IMR-90 (cell line): Measurements from ENCODE around the gene GNAI2. TPM values are rescaled to one million over a fixed set of nuclear protein-coding genes. Genes with fewer than 3 reads are reported as not detected.
"Not testable (repeated sequence)": the region's sequence is repeated elsewhere in the genome, so short reads cannot be mapped to it uniquely, and the experiment has no call there.

Source experiments
- ATAC-seq: fragments of 200-7000 bp; cut with Tn5 transposase; 2 replicates; pipeline ENCODE4 v1.9.1; 2020; ENCODE audit warnings: low read depth, mild to moderate bottlenecking, moderate library complexity
- BruUV-seq: library from RNA; stranded (reverse); fragments of 400-500 nt; replicated peaks from 2 replicates; lab custom pipeline; 2021; lab: Mats Ljungman, UMichigan
- CTCF ChIA-PET: fragments of 300-600 bp; formaldehyde crosslinking; extraction: SDS; loops from one replicate; lab custom pipeline; 2021; ENCODE audit warnings: antibody characterized with exemption; lab: Yijun Ruan, JAX
- POLR2A ChIA-PET: fragments of 300-600 bp; sonication (Branson Sonifier 250); formaldehyde crosslinking; loops from one replicate; lab custom pipeline; 2022; ENCODE audit warnings: antibody characterized with exemption; ENCODE audit not compliant: unreplicated experiment; lab: Charles Lee
- DNase-seq: peaks from one replicate; pipeline ENCODE4 v3.0.0; 2013
- H2AFZ ChIP-seq: replicated peaks from 2 replicates; pipeline ENCODE3; 2013; ENCODE audit warnings: low read length, mild to moderate bottlenecking; ENCODE audit not compliant: poor library complexity
- H2AK5ac ChIP-seq: 2 replicates; pipeline ENCODE4 v1.6.1; 2013; ENCODE audit warnings: low read depth, low read length, inconsistent platforms
- H2AK9ac ChIP-seq: replicated peaks from 2 replicates; pipeline ENCODE3; 2013; ENCODE audit warnings: mild to moderate bottlenecking, low read depth, low read length, moderate library complexity; ENCODE audit not compliant: poor library complexity
- H2BK120ac ChIP-seq: 2 replicates; pipeline ENCODE4 v1.6.1; 2013; ENCODE audit warnings: low read depth, low read length, inconsistent platforms
- H2BK15ac ChIP-seq: 3 replicates; pipeline ENCODE4 v1.6.1; 2013; ENCODE audit warnings: low read depth, low read length, inconsistent platforms
- H2BK20ac ChIP-seq: 2 replicates; pipeline ENCODE4 v1.6.1; 2013; ENCODE audit warnings: low read depth, mild to moderate bottlenecking, inconsistent platforms, low read length, moderate library complexity
- H2BK5ac ChIP-seq: 2 replicates; pipeline ENCODE4 v1.6.1; 2013; ENCODE audit warnings: mild to moderate bottlenecking, low read depth, low read length, inconsistent platforms; ENCODE audit not compliant: poor library complexity, severe bottlenecking
- H3K14ac ChIP-seq: replicated peaks from 2 replicates; pipeline ENCODE4 v1.6.1; 2013; ENCODE audit warnings: low read depth, low read length, inconsistent platforms
- H3K18ac ChIP-seq: 2 replicates; pipeline ENCODE4 v1.6.1; 2013; ENCODE audit warnings: low read depth, low read length, control low read depth
- H3K23ac ChIP-seq: 2 replicates; pipeline ENCODE4 v1.6.1; 2013; ENCODE audit warnings: low read depth, low read length, inconsistent platforms
- H3K27ac ChIP-seq: 2 replicates; pipeline ENCODE4 v1.5.1; 2013; ENCODE audit warnings: mild to moderate bottlenecking, control low read depth, low read length; ENCODE audit not compliant: insufficient read depth
- H3K27me3 ChIP-seq: 2 replicates; pipeline ENCODE4 v1.6.1; 2013; ENCODE audit warnings: low read length; ENCODE audit not compliant: control insufficient read depth, insufficient read depth
- H3K36me3 ChIP-seq: 2 replicates; pipeline ENCODE4 v1.6.1; 2013; ENCODE audit warnings: low read length, mixed read lengths; ENCODE audit not compliant: control insufficient read depth, insufficient read depth
- H3K4ac ChIP-seq: 2 replicates; pipeline ENCODE4 v1.6.1; 2013; ENCODE audit warnings: low read depth, low read length, inconsistent platforms
- H3K4me1 ChIP-seq: 2 replicates; pipeline ENCODE4 v1.6.1; 2013; ENCODE audit warnings: low read length, mixed read lengths; ENCODE audit not compliant: control insufficient read depth, insufficient read depth
- H3K4me2 ChIP-seq: 2 replicates; pipeline ENCODE4 v1.6.1; 2013; ENCODE audit warnings: low read depth, mild to moderate bottlenecking, control low read depth, low read length, moderate library complexity
- H3K4me3 ChIP-seq: 2 replicates; pipeline ENCODE4 v1.5.1; 2013; ENCODE audit warnings: low read depth, mild to moderate bottlenecking, control low read depth, low read length, moderate library complexity; ENCODE audit not compliant: insufficient read depth
- H3K56ac ChIP-seq: 2 replicates; pipeline ENCODE4 v1.6.1; 2013; ENCODE audit warnings: low read length, inconsistent platforms; ENCODE audit not compliant: insufficient read depth; ENCODE audit errors: extremely low read depth
- H3K79me1 ChIP-seq, 2 experiments: 2 replicates each; pipeline ENCODE4 v1.6.1; 2013; ENCODE audit warnings: low read length in 2 of 2, inconsistent platforms in 1 of 2, low read depth in 1 of 2
- H3K9ac ChIP-seq: 2 replicates; pipeline ENCODE4 v1.6.1; 2013; ENCODE audit warnings: low read depth, low read length, control low read depth
- H3K9me1 ChIP-seq: 2 replicates; pipeline ENCODE4 v1.6.1; 2013; ENCODE audit warnings: low read length, inconsistent platforms; ENCODE audit not compliant: insufficient read depth
- H3K9me3 ChIP-seq: 2 replicates; pipeline ENCODE4 v1.6.1; 2013; ENCODE audit warnings: low read length; ENCODE audit not compliant: control insufficient read depth, insufficient read depth
- H4K20me1 ChIP-seq: 2 replicates; pipeline ENCODE4 v1.6.1; 2013; ENCODE audit warnings: low read length, inconsistent platforms; ENCODE audit not compliant: insufficient read depth
- H4K5ac ChIP-seq: 2 replicates; pipeline ENCODE4 v1.6.1; 2013; ENCODE audit warnings: mild to moderate bottlenecking, low read depth, low read length, control low read depth
- H4K8ac ChIP-seq, 2 experiments: 2 replicates each; pipeline ENCODE4 v1.6.1; 2013; ENCODE audit warnings: low read depth in 2 of 2, low read length in 2 of 2, control low read depth in 1 of 2, inconsistent platforms in 1 of 2
- H4K91ac ChIP-seq: 2 replicates; pipeline ENCODE4 v1.6.1; 2013; ENCODE audit warnings: low read depth, low read length, inconsistent platforms; ENCODE audit not compliant: insufficient read depth
- FOS ChIP-seq: fragments of 150-350 bp; IDR thresholded peaks from 2 replicates; pipeline ENCODE4 v1.6.1; 2016; ENCODE audit warnings: low read depth, low read length
- RCOR1 ChIP-seq: IDR thresholded peaks from 2 replicates; pipeline ENCODE4 v1.6.1; 2012; ENCODE audit warnings: mild to moderate bottlenecking, low read length, improper control_type of control experiment; ENCODE audit not compliant: insufficient replicate concordance
- RFX5 ChIP-seq: IDR thresholded peaks from 2 replicates; pipeline ENCODE4 v1.8.0; 2012; ENCODE audit warnings: low read depth, mild to moderate bottlenecking, low read length, moderate library complexity
- WGBS, 2 experiments: methylation state at CpG; one replicate each; pipeline versions ENCODE4 v1.1.5 to v1.1.7; 2013; ENCODE audit warnings: missing lambda C conversion rate in 2 of 2; ENCODE audit not compliant: insufficient read length in 1 of 2; ENCODE audit errors: extremely low coverage in 2 of 2; 5-methylcytosine and 5-hydroxymethylcytosine counted together
- dilution Hi-C: fragments of 300-500 bp; cut with HindIII; formaldehyde crosslinking; loops from one replicate; pipeline ENCODE4 v1.14.3; 2018; ENCODE audit warnings: low sequenced_read_pairs; ENCODE audit not compliant: unreplicated experiment
- in situ Hi-C: fragments of 300-500 bp; cut with MboI; formaldehyde crosslinking; loops from 3 replicates; pipeline ENCODE4 v1.14.3; 2019; ENCODE audit warnings: low sequenced_read_pairs, inconsistent platforms, mixed read lengths
- intact Hi-C: fragments of 100-400 bp; cut with micrococcal nuclease; formaldehyde crosslinking; loops from 2 replicates; pipeline ENCODE4 v1.10.0; 2022
- polyA plus RNA-seq, 3 experiments: library from polyadenylated mRNA; depleted of rRNA; stranded (reverse); fragments of >200 nt; gene quantifications; 2 replicates each; pipeline ENCODE4 v1.2.3, GENCODE V29; 2012; ENCODE audit warnings: low replicate concordance in 1 of 3
- total RNA-seq: library from RNA; depleted of rRNA; stranded (reverse); fragments of >200 nt; gene quantifications from 2 replicates; pipeline ENCODE4 v1.2.3, GENCODE V29; 2012

The GNAI2 gene
- total and polyA plus RNA-seq, 2 of the 4 experiments (the other 2 are of a cell fraction): 867 to 1,079 TPM

DNA sequence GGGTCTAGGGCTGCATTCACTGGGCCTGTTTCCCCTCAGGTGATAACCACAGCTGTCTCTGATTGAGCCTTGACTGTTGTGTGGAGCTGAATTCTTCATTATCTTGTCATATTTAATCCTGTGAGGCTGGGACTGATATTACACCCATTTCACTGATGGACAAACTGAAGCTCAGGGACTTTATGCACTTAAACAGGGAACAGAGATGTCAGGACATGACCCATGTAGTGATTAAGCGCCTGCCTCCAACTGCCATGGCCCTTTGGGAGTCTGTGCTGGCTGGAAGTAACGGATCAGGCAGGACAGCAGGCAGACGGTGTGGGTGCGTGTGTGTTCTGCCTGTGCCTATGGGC is 7.5 kb downstream of the GNAI2 start:
- ATAC-seq: no peak
- H3K4ac ChIP-seq: no peak overlapping the region
- 0 out of 4 replicates have a peak overlapping the region, but pooled peaks of 1 of the 2 experiments have one; percentile 11 for H4K8ac ChIP-seq
- BruUV-seq: no TSS peak
- no peak overlapping the region for H3K23ac ChIP-seq
- CTCF ChIA-PET: no interaction called here
- no peak overlapping the region for H2BK15ac ChIP-seq
- dilution Hi-C loops (no loop called here), in situ Hi-C loops (no loop called here), intact Hi-C loops (no loop called here)
- no peak overlapping the region for H3K14ac ChIP-seq
- H3K36me3 ChIP-seq: peaks cover 28% of the 10 kb centered on the region
- H3K4me2 ChIP-seq: no peak overlapping the region
- H4K91ac ChIP-seq: no peak overlapping the region
- no peak overlapping the region for H2BK120ac ChIP-seq
- H2AK5ac ChIP-seq: no peak overlapping the region
- no peak overlapping the region for H4K5ac ChIP-seq
- H2AFZ ChIP-seq: no peak overlapping the region
- no peak overlapping the region for H3K9ac ChIP-seq
- H2BK5ac ChIP-seq: peak overlapping the region; percentile 1
- H2BK20ac ChIP-seq: no peak overlapping the region
- 100% methylated on average over 1 of the region's 4 CpGs; no CpG with 5 or more reads in 1 of the 2 experiments for WGBS, 2 experiments
- peak overlapping the region; percentile 1; the same call in 1 of the 2 replicates for H3K27ac ChIP-seq
- peaks cover 7% of the 10 kb centered on the region for H3K9me1 ChIP-seq
- peaks cover 85% of the 10 kb centered on the region for H4K20me1 ChIP-seq
- TF ChIP-seq FOS (no peak), RFX5 (no peak), RCOR1 (peak; percentile 60)
- no peak overlapping the region for H2AK9ac ChIP-seq
- no peak overlapping the region for H3K56ac ChIP-seq
- H3K4me1 ChIP-seq: peaks cover 59% of the 10 kb centered on the region
- no peak for DNase-seq
- H3K27me3 ChIP-seq: no peaks in the 10 kb centered on the region
- peaks cover 4 to 84% of the 10 kb centered on the region in 2 experiments; a peak in 3 of 4 replicates for H3K79me1 ChIP-seq
- POLR2A ChIA-PET: interaction anchor here (0.6 kb wide), 1 partner anchor 49 kb away, joined by 3 read pairs; no protein-coding TSS in a partner anchor
- H3K18ac ChIP-seq: no peak overlapping the region; the same call in 1 of the 2 replicates
- H3K4me3 ChIP-seq: no peak overlapping the region
- no peaks in the 10 kb centered on the region for H3K9me3 ChIP-seq

- H3K27me3 ChIP-seq, H3K18ac ChIP-seq, H2AFZ ChIP-seq, H3K9me1 ChIP-seq, dilution Hi-C loops, H3K23ac ChIP-seq, intact Hi-C loops, H3K4me2 ChIP-seq, H2BK20ac ChIP-seq, H3K9me3 ChIP-seq, DNase-seq, H4K91ac ChIP-seq, in situ Hi-C loops, H4K5ac ChIP-seq, H3K9ac ChIP-seq, H2BK5ac ChIP-seq, H2BK120ac ChIP-seq, H4K8ac ChIP-seq, BruUV-seq, H3K4ac ChIP-seq, H3K56ac ChIP-seq, H2BK15ac ChIP-seq, POLR2A ChIA-PET, ATAC-seq, H2AK9ac ChIP-seq, H3K4me3 ChIP-seq: not testable (repeated sequence)
- H3K14ac ChIP-seq: peak overlapping the region; percentile 65; the same call in 1 of the 2 replicates
- peaks cover 20% of the 10 kb centered on the region for H3K36me3 ChIP-seq
- peak overlapping the region; percentile 0; the same call in 1 of the 2 replicates for H2AK5ac ChIP-seq
- WGBS, 2 experiments: no CpG with 5 or more reads among the region's 6 CpGs
- H4K20me1 ChIP-seq: peaks cover 85% of the 10 kb centered on the region
- H3K79me1 ChIP-seq: peaks cover 9 to 82% of the 10 kb centered on the region in 2 experiments; a peak in 3 of 4 replicates
- CTCF ChIA-PET: interaction anchor here (0.7 kb wide), 1 partner anchor 10 kb away, joined by 3 read pairs; no protein-coding TSS in a partner anchor
- H3K27ac ChIP-seq: peak overlapping the region; percentile 22; the same call in 1 of the 2 replicates
- H3K4me1 ChIP-seq: peaks cover 62% of the 10 kb centered on the region
These were observed 8.8 kb downstream of the GNAI2 start for GRCh38 chr3:50244813-50245212.
